ENCODE data around the gene HCK.

The HCK gene

DNA sequence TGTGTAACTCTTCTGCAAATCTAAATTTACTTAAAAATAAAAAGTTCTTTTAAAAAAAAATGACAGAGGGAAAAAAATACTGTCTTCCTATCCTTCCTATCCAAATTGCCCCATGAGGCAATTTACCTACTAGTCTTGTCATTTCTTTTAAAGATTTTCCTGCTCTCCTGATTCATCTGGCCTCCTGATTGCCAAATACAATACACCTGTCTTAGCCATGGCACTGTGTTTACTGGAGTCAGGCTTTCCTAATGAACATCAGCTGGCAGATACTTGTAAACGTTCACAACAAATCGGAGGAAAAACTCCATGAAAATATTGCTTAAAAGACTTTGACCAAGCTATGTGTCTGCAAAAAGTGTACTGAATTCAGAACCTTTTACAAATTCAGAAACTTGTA is 78.9 kb downstream of the HCK start:
- no peak for DNase-seq (ENCODE audit: low read depth in 2 of 2)
- H3K4me3 ChIP-seq (replicated peaks in 1 of 2; ENCODE audit: low read depth in 2 of 2, low read length in 2 of 2): no peak overlapping the region
- TF ChIP-seq, protein P1, sequence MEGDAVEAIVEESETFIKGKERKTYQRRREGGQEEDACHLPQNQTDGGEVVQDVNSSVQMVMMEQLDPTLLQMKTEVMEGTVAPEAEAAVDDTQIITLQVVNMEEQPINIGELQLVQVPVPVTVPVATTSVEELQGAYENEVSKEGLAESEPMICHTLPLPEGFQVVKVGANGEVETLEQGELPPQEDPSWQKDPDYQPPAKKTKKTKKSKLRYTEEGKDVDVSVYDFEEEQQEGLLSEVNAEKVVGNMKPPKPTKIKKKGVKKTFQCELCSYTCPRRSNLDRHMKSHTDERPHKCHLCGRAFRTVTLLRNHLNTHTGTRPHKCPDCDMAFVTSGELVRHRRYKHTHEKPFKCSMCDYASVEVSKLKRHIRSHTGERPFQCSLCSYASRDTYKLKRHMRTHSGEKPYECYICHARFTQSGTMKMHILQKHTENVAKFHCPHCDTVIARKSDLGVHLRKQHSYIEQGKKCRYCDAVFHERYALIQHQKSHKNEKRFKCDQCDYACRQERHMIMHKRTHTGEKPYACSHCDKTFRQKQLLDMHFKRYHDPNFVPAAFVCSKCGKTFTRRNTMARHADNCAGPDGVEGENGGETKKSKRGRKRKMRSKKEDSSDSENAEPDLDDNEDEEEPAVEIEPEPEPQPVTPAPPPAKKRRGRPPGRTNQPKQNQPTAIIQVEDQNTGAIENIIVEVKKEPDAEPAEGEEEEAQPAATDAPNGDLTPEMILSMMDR (IDR thresholded peaks at IDR 0.05; ENCODE audit: low read depth, low read length): no peak

DNA sequence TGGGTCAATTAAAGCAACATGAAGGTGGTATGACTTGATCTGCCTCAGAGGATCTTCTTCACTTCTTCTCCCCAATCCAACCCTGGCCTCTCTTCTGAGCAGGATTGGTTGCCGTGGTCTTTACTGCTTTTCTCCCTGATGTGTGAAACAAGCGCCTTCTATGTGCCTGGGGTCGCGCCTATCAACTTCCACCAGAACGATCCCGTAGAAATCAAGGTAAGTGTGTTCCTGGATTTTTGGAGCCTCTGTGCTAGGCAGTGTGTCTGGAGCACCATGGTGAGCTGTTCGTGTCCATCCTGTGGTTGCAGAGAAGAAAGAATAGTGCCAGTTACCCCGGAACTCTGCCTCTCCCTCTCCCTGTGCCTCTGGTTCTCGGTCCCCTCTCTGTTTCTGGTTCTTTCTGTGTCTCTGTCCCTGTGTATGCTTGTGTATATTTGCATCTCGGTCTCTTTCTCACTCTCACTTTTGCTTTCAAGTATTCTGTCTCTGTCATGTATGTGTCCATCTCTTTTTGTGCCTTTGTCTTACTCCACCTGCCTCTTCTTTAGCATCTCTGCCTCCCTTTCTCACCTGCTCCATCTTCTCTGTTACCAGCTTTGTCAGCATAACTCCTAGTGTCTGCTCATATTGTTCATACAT is 81.0 kb downstream of the HCK start:
- H3K4me3 ChIP-seq (replicated peaks in 1 of 2; ENCODE audit: low read depth in 2 of 2, low read length in 2 of 2): no peak overlapping the region
- TF ChIP-seq, protein P1 (IDR thresholded peaks at IDR 0.05; ENCODE audit: low read depth, low read length): no peak
- no peak for DNase-seq (ENCODE audit: low read depth in 2 of 2)

DNA sequence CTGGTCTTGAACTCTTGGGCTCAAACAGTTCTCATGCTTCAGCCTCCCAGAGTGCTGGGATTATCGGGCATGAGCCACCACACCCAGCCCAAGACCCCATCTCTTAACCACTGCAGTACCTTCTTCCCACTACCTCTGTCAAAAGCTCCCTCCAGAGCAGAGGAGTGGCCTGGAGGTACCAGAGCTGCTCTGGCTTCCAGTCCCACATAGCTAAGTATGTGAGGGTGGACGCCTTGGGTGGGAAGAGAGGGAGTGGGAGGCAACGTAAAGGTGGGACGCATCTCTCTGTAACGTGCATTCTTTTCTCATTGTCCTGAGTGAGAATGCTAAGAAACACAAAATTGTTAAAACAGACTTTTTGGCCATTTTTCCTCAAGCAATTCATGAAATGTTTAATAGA is 82.0 kb downstream of the HCK start:
- TF ChIP-seq, protein P1 (IDR thresholded peaks at IDR 0.05; ENCODE audit: low read depth, low read length): no peak
- no peak for DNase-seq (ENCODE audit: low read depth in 2 of 2)
- H3K4me3 ChIP-seq (replicated peaks in 1 of 2; ENCODE audit: low read depth in 2 of 2, low read length in 2 of 2): no peak overlapping the region

DNA sequence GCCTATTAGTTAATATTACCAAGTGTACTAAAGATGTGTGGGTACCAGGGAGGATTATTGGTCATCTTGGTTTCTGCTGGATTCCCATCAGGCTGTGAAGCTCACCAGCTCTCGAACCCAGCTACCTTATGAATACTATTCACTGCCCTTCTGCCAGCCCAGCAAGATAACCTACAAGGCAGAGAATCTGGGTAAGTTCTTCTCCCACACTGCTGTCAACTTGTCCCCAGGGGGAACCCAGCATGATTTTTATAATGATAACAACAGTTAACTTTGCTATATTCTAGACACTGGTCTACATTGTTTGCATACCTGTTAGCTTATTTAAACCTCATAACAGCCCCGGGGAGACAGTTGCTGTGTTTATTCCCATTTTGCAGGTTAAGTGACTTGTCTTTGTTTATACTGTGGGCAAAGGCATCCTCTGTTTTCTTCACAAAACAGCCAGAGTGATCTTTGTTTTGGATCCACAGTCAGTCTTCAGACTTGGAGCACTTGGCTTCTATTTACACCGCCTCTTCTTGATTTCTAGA is 84.0 kb downstream of the HCK start:
- DNase-seq (ENCODE audit: low read depth in 2 of 2): no peak
- TF ChIP-seq, protein P1 (IDR thresholded peaks at IDR 0.05; ENCODE audit: low read depth, low read length): no peak
- no peak overlapping the region for H3K4me3 ChIP-seq (replicated peaks in 1 of 2; ENCODE audit: low read depth in 2 of 2, low read length in 2 of 2)

DNA sequence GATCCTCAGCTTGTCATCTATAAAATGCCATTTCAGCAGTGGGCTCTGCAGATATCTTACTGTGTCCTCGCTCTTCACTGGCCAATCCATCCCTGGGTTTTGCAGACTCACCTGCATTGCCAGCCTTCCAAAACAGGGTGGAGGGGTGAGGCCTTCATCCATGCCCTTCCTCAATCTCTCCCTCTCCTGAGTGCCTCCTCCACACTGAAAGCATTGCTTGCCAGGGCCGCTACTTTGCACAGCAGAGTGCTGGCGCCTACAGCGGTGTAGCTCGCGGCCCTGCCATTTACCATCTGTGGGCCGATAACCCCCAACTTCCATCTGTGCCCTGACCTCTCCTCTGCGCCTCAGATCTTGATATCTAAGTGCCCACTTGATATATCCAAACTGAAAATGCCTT is 86.9 kb downstream of the HCK start:
- TF ChIP-seq, protein P1 (IDR thresholded peaks at IDR 0.05; ENCODE audit: low read depth, low read length): no peak
- no peak overlapping the region for H3K4me3 ChIP-seq (replicated peaks in 1 of 2; ENCODE audit: low read depth in 2 of 2, low read length in 2 of 2)
- DNase-seq (ENCODE audit: low read depth in 2 of 2): no peak

DNA sequence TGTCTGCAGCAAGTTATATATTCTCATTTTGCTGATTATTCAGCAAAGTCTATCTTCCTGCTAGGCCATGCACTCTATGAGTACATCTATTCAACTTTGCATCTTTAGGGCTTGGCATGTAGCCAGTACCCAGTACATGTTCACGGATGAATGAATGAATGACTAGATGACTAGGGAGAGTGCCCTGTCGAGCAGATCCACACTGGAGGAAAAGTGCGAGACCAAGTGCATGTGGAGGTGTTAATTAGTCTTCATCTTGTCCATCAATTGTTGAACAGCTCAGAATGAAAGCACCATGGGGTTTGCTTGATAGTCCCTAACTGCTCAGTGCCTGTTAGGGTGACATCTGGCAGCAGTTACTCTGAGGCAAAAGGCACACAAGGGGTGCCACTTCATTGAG is 87.9 kb downstream of the HCK start:
- DNase-seq (ENCODE audit: low read depth in 2 of 2): no peak
- H3K4me3 ChIP-seq (replicated peaks in 1 of 2; ENCODE audit: low read depth in 2 of 2, low read length in 2 of 2): no peak overlapping the region
- TF ChIP-seq, protein P1 (IDR thresholded peaks at IDR 0.05; ENCODE audit: low read depth, low read length): no peak

DNA sequence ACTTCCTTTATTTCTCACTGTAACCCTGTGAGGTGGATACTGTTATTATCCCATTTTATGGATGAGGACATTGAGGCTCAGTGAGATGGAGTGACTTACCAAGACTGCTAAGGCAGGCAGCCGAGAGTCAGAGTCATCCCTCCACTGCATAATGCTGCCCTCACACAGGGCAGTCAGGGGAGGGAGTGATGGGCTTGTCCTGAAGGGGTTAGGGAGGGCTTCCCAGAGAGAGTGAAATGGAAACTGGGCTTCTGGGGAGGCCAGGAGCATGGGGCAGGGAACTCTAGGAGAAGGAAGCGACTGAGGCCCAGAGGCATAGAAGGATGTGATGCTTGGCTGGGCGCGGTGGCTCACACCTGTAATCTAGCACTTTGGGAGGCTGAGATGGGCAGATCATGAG is 88.6 kb downstream of the HCK start:
- H3K4me3 ChIP-seq (replicated peaks in 1 of 2; ENCODE audit: low read depth in 2 of 2, low read length in 2 of 2): no peak overlapping the region
- TF ChIP-seq, protein P1 (IDR thresholded peaks at IDR 0.05; ENCODE audit: low read depth, low read length): no peak
- no peak for DNase-seq (ENCODE audit: low read depth in 2 of 2)
